GM13976 (cell line): ENCODE results near the gene FRS3.
"Not testable (repeated sequence)": the region's sequence is repeated elsewhere in the genome, so short reads cannot be mapped to it uniquely, and the experiment has no call there.

ENCODE experiments used
- DNase-seq: peaks from one replicate; pipeline ENCODE4 v3.0.0; 2012; ENCODE audit warnings: low spot score
- in situ Hi-C: fragments of 300-500 bp; cut with MboI; formaldehyde crosslinking; loops from one replicate; pipeline ENCODE4 v1.12.0; 2022; ENCODE audit warnings: low sequenced_read_pairs, mixed read lengths, inconsistent platforms; ENCODE audit not compliant: unreplicated experiment
- TF ChIP-seq, protein P1 (sequence below): IDR thresholded peaks from 2 replicates; pipeline ENCODE4 v1.5.1; 2012; ENCODE audit warnings: borderline replicate concordance, mild to moderate bottlenecking; ENCODE audit not compliant: insufficient read depth; ENCODE audit errors: extremely low read depth, missing control alignments, control extremely low read depth

FRS3 gene

DNA sequence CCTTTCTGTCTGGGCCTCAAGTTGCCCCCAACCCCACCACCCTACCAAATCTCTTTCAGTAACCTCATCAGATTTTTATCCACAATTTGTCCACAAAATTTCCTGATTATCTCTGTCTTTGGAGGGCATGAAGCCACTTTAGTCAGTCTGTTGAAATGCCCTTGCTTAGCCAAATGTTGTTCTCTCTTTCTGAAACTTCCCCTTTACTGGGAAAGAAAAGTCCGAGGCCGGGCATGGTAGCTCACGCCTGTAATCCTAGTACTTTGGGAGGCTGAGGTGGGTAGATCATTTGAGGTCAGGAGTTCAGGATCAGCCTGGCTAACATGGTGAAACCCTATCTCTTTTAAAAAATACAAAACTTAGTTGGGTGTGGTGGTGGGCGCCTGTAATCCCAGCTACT is 41.6 kb upstream of the FRS3 start:
- no peak for DNase-seq
- in situ Hi-C loops = no loop called here
- TF ChIP-seq, protein P1, sequence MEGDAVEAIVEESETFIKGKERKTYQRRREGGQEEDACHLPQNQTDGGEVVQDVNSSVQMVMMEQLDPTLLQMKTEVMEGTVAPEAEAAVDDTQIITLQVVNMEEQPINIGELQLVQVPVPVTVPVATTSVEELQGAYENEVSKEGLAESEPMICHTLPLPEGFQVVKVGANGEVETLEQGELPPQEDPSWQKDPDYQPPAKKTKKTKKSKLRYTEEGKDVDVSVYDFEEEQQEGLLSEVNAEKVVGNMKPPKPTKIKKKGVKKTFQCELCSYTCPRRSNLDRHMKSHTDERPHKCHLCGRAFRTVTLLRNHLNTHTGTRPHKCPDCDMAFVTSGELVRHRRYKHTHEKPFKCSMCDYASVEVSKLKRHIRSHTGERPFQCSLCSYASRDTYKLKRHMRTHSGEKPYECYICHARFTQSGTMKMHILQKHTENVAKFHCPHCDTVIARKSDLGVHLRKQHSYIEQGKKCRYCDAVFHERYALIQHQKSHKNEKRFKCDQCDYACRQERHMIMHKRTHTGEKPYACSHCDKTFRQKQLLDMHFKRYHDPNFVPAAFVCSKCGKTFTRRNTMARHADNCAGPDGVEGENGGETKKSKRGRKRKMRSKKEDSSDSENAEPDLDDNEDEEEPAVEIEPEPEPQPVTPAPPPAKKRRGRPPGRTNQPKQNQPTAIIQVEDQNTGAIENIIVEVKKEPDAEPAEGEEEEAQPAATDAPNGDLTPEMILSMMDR = no peak

DNA sequence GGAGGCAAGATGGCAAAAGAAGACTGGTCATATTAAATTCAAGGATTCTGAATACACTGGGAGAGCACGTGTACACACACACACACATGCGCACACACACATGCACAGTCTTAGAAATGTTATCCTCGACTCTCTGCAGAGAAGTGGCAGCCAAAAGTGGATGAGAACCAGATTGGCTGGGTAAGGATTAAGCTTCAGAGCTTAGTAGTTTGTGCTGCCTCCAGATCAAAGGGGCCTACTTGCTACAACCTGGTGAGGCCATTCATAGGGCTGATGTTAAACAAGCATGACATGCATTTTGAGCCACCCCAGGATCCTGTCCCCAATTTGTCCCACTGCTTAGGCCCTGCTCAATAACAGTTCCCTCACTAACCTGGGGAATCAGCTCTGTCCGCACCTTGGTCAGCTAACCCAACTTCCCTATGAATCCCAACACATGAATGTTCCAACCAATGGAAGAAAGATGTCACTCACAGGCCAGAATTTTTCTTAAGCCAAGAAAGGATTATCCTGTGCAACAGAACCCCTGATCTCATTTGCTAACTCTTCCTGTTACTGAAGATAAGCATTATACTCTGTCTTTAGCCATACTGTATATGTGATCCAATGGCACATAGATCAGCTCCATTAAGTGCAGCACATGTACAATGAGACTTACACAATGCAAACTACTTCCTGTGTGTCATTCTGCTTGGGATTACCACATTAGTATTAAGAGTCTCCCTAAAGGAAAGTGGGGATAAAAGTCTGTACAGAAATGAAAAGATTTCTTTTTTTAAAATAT is 38.8 kb upstream of the FRS3 start:
- no peak for DNase-seq
- in situ Hi-C loops = no loop called here
- TF ChIP-seq, protein P1 = no peak

DNA sequence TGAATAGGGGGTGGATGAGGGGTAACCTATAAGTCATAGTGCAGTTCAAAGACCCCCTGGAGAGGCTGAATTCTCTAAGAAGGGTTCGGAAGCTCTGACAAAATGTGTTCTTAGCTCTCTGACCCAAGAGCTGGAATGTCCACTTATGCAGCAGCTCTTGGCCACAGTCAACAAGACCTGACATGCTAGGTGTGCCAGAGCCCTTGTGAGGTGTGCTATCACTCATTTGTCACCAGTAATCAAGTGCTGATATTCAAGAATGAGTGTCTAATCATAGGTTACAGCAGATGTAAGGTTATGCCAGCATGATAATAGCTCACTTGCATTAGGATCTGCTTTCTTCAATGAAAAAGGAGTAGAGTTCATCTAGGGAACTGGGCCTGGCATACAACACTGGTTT is 35.9 kb upstream of the FRS3 start:
- in situ Hi-C loops = no loop called here
- DNase-seq = no peak
- TF ChIP-seq, protein P1 = no peak

GRCh38 chr6:41814629-41815028 is 34.9 kb upstream of the FRS3 start:
- in situ Hi-C loops = no loop called here
- TF ChIP-seq, protein P1 = no peak
- DNase-seq = no peak

GRCh38 chr6:41813956-41814355 is 34.3 kb upstream of the FRS3 start:
- TF ChIP-seq, protein P1 = no peak
- no peak for DNase-seq
- in situ Hi-C loops = no loop called here

GRCh38 chr6:41813469-41813868 is 33.8 kb upstream of the FRS3 start:
- TF ChIP-seq, protein P1 = no peak
- in situ Hi-C loops = no loop called here
- DNase-seq = no peak

- in situ Hi-C loops = not testable (repeated sequence)
Measured at GRCh38 chr6:41811946-41812345, 32.2 kb upstream of the FRS3 start.

More at GRCh38 chr6:41811946-41812345, 32.2 kb upstream of the FRS3 start:
- not testable (repeated sequence) for DNase-seq
